Measurements from ENCODE around the gene KEAP1.
A peak's percentile ranks its signal among the peaks of the same experiment; 100 is the strongest.
"Not testable (repeated sequence)": the region's sequence is repeated elsewhere in the genome, so short reads cannot be mapped to it uniquely, and the experiment has no call there.

The KEAP1 gene

DNA sequence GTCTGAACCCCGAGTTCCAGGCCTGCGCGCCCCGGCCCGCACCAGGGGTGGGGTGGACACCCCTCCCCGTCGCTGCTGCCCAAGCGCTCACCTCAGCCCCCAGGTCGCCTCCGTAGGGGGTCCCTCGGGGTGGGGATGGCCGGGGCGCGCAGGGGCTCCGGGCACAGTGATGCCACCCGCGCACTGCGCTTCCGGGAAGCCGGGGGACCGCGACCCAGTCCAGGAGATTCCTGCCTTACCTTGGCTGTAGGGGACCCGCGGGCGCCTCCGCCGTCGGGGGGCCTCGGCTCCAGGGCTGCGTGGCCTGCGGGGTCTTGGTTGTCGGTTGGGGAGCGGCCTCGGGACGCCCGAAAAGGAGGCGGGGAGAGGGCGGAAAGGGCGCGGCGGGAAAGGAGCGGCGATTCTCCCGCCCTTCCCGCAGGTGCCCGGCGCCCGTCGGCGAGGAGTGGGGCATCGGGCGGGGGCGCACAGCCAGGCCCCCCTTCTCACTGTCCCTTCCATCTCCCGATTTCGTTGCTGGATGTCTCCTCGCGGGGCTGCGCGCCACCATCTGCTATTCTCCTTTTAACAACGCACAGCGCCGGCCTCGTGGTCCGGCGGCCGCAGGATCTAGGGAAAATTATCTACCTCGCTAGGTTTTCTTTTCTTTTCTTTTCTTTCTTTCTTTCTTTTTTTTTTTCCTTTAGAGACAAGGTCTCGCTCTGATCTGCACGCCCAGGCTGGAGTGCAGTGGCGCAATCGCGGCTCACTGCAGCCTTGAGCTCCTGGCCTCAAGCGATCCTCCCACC lies at the start of gene KEAP1:
Gene KEAP1, minus strand, starts transcription at position 355 of the 788 bp plus-strand sequence. CDS start 3,323 bp downstream, outside the sequence.
- no peak for DNase-seq

DNA sequence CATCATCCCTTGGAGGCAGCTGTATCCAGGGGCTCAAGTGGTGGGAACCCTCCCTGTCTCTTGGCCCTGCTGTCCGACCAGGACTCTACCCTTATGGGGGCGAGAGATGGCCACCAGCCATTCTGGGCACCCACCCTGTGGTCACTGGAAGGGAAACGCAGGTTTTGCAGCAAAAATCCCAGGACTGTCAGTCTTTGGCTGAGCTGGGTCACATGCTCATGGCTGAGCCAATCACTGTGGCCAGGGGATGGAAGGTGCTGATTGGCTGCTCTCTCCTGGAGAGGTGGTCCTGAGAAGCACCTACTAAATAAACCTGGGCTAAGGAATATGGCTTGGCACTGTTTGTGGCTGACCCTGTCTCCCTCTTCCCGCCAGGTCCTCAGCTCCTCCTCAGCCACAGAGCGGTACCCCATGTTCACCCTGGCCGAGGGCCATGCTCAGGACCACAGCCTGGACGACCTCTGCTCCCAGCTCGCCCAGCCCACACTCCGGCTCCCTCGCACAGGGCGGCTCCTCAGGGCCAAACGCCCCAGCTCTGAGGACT lies 49.4 kb upstream of the KEAP1 start:
- no peak for DNase-seq

DNA sequence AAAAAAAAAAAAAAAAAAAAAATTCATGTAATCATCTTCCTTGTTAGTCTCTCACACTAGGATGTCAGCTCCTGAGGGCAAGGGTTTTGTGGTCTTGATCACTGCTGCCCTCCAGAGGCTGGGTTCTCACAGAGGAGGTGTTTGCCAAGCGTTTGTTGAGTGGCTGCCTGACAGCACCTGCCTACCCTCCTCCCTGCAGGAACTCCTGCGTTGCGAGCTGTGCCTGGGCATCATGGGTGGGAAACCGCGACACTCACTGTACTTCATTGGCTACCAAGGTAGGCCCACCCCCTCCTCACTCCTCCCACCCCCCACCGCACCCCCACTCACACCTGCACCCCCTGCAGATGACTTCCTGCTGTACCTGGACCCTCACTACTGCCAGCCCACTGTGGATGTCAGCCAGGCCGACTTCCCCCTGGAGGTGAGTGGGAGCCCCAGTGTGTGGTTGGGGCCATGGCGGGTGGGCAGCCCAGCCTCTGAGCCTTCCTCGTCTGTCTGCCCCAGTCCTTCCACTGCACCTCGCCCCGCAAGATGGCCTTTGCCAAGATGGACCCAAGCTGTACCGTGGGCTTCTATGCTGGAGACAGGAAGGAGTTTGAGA lies 48.6 kb upstream of the KEAP1 start:
- no peak for DNase-seq

DNA sequence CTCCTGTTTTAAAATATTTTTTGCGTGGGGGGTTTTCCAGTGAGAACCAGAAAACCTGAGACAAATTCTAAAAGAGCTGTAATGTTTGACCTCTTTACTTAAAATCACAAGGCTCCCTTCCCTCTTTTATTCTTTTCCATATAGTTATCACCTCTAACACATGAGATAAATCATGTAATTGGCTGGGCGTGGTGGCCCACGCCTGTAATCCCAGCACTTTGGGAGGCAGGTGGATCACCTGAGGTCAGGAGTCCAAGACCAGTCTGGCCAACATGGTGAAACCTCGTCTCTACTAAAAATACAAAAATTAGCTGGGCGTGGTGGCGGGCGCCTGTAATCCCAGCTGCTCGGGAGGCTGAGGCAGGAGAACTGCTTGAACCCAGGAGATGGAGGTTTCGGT lies 47.9 kb upstream of the KEAP1 start:
- not testable (repeated sequence) for DNase-seq

DNA sequence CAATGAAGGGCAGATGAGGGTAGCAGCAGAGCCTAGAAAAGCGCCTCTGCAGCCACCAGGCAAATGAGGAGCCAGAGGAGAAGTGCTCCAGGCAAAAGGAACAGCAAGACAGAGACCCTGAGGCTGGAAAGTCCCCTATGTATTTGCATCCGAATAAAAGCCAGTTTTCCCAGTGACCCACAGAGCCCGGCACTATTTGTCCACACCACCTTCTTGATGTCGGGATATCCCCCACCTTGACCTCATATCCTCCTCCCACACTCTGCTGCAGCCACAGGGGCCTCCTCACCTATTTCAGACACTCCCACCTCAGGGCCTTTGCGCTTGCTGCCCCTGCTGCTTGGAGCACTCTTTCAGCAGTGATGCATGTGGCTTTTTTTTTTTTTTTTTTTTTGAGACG lies 47.2 kb upstream of the KEAP1 start:
- DNase-seq: no peak

DNA sequence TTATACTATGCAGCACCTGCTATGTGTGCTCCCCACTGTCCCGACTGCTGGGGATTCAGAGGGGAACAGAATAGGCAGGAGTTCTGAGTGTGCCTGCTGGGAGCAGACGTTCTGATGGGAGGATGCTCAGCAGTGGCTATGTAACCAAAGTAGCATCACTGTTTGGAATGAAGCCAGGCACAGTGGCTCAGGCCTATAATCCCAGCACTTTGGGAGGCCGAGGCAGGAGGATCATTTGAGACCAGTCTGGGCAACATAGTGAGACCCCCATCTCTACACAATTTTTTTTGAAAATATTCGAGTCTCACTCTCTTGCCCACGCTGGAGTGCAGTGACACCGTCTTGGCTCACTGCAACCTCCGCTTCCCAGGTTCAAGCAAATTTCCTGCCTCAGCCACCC lies 46.6 kb upstream of the KEAP1 start:
- no peak for DNase-seq

DNA sequence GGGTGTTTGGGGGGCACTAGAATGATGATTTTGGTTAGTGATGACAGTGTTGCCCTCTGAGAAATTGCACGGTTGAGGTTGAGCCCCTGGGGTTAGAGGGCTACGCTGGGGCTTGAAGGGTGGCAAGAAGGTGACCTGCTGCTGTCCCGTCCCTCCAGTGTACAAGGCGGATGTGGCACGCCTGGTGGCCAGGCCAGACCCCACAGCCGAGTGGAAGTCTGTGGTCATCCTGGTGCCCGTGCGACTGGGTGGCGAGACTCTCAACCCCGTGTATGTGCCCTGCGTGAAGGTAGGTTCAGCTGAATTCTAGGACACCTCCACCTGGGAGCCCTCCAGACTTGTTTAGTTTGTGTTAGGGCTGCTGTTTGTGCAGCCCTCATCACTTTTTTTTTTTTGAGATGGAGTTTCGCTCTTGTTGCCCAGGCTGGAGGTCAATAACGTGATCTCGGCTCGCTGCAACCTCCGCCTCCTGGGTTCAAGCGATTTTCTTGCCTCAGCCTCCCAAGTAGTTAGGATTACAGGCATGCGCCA lies 45.7 kb upstream of the KEAP1 start:
- DNase-seq: no peak

DNA sequence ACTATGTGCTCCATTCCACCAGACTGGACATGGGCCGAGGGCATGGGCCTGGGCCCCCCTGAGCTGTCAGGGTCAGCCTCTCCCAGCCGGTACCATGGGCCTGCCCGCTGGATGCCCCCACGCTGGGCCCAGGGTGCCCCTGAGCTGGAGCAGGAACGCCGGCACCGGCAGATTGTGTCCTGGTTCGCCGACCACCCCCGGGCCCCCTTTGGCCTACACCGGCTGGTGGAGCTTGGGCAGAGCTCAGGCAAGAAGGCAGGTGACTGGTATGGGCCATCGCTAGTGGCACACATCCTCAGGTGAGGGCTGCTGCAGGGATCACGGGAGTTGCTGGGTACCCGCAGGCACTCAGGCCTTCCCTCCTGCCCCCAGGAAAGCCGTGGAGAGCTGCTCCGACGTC lies 43.7 kb upstream of the KEAP1 start:
- DNase-seq: no peak

DNA sequence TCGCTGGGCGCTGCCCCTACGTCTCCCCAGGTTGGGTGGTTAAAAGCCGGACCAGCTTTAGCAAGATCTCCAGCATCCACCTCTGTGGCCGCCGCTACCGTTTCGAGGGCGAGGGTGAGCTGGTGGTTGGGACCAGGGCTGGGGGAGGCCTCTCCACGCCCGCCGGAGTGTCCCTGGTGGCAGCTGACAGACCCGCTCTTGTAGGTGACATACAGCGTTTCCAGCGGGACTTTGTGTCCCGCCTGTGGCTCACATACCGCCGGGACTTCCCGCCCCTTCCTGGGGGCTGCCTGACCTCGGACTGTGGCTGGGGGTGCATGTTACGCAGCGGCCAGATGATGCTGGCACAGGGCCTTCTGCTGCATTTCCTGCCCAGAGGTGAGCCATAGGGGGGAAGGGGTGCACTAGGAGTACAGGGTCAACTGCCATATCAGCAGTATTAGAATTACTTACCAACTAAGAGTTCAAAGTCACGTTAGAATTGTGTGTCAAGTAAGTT lies 41.6 kb upstream of the KEAP1 start:
- no peak for DNase-seq

DNA sequence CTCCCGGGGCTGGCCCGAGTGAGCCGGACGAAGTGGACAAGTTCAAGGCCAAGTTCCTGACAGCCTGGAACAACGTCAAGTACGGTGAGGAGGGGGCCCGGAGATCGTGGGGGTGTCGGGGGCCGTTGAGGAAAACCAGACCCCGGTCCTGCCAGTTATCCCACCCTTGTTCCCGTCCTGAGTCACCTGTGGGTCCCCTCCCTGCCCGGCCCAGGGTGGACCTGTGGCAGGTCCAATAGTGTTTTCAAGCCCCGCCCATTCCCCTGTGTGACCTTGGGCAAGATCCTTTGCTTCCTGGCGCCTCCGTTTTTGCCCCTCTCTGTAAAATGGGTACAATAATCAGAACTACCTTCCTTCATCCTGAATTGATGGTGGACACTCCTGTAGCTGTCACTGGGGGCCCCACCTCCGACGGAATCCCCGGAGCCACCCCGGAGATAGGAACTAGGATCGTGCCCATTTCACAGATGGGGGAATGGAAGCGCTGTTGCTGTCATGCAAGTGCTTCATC lies 41.1 kb upstream of the KEAP1 start:
- DNase-seq: no peak

DNA sequence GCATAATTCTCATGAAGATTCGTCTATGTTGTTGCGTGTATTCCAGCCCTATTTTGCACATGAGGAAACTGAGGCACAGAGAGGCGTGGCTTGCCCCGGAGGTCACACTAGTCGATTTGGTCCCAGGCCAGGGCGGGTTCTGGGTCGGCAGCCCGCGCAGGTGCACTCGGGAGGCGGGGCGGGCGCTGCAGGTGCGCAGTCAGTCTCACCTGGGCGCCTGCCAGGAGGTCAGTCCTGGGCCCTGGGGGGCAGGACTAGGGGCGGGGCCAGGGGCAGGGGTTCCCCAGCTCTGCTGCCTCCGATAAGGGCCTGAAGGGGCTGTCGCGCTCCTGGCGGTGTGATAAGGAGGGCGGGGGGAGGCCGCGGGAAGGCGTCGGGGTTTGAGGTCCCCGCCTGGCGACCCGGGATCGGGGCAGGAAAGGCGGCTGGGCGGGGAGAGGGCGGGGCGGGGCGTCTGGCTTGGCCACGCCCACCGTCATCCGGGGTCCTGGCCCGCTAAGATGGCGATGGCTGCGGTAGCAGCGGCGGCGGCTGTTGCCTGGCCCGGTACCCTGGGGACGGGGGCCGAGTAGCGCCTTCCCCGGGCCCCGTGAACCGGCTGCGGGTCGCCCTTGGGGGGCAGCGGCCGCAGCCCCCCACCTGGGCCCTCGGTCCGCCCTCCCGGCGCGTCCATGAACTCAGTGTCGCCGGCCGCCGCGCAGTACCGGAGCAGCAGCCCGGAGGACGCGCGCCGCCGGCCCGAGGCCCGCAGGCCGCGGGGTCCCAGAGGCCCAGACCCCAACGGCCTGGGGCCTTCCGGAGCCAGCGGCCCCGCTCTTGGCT lies 40.5 kb upstream of the KEAP1 start, which contains the start of gene ATG4D:
Gene ATG4D, plus strand, starts transcription at position 485 of the 822 bp plus-strand sequence. Its CDS starts 187 bp downstream, at position 672.
- peak; percentile 17 for DNase-seq

DNA sequence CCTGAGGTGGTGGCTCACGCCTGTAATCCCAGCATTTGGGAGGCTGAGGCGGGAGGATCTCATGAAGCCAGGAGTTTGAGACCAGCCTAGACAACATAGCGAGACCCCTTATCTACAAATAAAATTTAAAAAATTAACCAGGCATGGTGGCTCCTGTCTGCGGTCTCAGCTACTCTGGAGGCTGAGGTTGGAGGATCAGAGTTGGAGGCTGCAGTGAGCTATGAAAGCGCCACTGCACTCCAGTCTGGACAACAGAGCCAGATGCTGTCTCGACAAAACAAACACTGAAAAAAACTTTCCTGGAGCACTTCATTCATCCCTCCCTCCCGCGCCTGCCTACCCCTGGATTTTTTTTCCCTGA lies 39.9 kb upstream of the KEAP1 start:
- DNase-seq: no peak

DNA sequence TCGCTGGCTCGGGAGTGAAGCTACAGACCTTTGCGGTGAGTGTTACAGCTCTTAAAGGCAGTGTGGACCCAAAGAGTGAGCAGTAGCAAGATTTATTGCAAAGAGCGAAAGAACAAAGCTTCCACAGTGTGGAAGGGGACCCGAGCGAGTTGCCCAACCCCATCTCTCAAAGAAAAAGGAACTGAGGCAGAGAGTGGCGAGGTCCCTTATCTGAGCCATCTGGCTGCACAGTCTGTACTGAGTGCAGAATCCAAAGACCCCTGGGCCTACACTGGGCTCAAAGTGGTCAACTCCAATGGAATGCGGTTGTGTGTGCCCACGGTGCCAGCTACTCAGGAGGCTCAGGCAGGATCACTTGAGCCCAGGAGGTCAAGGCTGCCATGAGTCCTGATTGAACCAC lies 35.9 kb upstream of the KEAP1 start:
- not testable (repeated sequence) for DNase-seq

DNA sequence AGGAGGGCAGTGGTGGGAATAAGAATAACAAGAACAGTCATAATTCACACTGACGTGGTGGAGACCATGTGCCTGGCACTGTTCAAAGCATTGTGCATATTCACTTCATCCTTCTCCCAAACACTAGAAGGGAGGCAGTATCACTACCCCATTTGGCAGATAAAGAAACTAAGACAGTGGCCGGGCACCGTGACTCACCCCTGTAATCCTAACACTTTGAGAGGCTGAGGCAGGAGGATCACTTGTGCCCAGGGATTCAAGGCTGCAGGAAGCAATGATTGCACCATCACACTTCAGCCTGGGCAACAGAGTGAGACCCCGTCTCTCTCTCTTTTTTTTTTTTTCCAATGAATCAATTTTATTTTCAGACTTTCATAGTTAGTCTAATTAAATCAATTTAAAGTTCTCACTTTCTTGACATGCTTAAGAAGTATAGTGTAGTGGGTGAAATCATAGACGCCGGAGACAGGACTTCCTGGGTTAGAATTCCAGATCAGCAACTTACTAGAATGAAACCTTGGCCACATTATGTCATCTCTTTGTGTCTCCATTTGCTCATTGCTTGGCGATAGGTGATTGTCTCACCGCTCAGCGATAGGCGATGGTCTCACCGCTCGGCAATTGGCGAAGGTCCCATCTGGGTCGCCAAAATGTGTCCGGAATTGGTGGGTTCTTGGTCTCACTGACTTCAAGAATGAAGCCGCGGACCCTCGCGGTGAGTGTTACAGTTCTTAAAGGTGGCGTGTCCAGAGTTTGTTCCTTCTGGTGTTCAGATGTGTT lies 35.2 kb upstream of the KEAP1 start:
- DNase-seq: no peak

DNA sequence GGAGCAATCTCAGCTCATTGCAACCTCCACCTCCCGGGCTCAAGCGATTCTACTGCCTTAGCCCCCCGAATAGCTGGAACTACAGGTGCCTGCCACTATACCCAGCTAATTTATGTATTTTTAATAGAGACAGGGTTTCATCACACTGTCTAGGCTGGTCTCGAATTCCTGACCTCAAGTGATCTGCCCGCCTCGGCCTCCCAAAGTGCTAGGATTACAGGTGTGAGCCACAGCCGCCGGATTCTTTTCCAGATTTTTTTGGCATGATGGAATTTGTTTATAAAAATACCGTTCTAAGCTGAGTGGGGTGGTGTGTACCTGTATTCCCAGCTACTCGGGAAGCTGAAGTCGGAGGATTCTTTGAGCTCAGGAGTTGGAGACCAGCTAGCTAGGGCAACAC lies 34.5 kb upstream of the KEAP1 start:
- DNase-seq: no peak

DNA sequence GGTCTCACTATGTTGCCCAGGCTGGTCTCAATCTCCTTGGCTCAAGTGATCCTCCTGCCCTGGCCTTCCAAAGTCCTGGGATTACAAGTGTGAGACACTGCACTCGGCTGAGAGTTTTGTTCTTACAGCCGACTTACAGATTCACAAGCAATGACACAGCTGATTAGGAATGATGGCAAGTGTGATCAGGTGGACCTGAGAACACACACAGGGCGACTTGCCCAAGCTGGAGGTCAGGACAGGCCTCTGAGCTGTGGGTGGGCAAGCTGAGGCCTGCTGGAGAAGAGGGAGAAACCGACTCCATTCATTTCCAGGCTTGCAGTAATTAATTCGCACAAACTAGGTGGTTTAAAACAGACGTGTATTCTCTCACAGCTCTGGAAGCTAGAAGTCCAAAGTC lies 32.5 kb upstream of the KEAP1 start:
- DNase-seq: no peak

DNA sequence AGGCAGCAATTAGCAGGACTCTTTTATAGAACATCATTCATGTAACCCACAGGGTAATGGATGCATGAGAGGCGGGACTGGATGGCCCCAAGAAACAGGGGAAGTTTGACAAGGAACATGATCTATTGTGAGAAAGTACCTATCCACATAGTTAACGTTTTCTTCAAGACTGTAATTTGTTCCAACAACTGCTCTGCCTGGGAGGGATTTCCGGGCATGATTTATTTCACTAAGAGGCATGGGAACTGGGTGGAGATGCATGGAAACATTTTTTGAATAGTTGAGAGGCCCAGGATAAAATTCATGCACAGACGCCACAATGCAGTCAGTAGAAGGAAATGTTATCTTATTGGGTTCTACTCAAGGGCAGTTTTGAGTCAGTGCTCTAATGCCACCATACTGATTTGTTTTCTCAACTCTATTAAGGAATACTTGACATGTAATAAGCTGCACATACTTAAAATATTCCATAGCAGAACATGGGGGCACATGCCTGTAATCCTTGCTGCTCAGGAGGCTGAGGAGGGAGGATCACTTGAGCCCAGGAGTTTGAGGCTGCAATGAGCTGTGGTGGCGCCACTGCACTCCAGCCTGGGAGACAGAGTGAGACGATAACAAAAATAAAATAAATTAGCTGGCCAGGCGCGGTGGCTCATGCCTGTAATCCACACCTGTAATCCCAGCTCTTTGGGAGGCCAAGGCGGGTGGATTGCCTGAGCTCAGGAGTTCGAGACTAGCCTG lies 30.7 kb upstream of the KEAP1 start:
- no peak for DNase-seq

DNA sequence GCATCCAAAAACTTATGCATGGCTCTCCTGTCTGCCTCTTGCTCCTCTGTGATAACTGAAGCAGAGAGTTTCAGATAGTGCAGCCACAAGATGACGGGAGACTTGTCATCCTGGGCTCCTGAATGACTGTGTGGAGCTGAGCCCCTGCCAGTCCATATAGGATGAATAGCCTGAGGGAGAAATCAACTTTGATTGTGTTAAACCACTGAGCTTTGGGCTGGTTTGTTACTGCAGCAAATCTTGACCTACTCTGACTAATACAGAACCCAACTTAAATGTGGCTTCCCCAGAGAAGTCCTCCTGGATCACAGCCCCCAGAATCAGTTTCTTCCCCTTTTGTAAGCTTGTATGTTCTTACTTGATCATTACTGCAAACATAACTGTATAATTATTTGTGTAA lies 29.3 kb upstream of the KEAP1 start:
- DNase-seq: no peak

DNA sequence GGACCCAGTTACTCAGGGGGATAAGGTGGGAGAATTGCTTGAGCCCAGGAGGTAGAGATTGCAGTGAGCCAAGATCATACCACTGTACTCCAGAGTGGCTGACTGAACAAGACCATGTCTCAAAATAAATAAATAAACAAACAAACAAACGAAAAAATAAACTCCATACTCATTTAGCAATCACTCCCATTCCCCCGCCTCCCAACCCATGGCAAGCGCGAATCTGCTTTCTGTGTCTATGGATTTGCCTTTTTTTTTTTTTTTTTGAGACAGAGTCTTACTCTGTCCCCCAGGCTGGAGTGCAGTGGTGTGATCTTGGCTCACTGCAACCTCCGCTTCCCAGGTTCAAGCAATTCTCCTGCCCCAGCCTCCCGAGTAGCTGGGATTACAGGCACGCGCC lies 23.7 kb upstream of the KEAP1 start:
- DNase-seq: not testable (repeated sequence)

DNA sequence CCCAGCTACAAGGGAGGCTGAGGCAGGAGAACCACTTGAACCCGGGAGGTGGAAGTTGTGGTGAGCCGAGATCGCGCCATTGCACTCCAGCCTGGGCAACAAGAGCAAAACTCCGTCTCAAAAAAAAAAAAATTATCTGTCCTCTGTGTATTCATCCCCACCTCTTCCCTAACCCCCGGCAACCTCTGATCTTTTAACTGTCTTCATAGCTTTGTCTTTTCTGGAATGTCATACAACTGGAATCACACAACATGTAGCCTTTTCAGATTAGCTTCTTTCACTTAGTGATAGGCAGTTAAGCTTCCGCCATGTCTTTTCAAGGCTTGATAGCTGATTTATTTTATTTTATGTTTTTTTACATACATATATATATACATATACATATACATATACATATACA lies 22.5 kb upstream of the KEAP1 start:
- no peak for DNase-seq

DNA sequence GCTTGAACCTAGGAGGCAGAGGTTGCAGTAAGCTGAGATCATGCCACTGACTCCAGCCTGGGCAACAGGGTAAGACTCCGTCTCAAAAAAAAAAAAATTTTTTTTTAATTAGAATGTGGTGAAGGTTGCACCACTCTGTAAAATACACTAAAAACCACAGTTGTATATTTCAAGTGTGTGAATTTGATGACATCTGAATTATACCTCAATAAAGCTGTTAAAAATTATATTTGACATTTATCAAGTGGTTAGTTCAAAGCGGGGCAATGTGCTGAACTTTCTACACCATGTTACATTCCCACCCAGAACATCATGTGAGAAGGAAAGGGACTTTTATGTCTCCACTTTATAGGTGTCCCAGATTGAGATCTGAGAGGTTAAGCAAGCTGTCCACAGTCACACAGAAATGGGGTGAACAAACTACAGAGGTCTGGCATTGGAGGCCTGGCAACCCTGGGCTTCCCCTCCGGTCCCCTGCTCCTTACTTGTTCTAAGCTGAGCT lies 20.0 kb upstream of the KEAP1 start:
- no peak for DNase-seq
